Glomerular endothelial cell (primary cell): ENCODE results near the gene C16orf78. TPM values are rescaled to one million over a fixed set of nuclear protein-coding genes. Genes with fewer than 3 reads are reported as not detected.

Experiments
- DNase-seq: peaks from one replicate; pipeline ENCODE4 v3.0.0-alpha.2; 2011; ENCODE audit warnings: low read depth, low spot score; ENCODE audit errors: extremely low read depth
- total RNA-seq: library from RNA; depleted of rRNA; stranded (reverse); fragments of >200 nt; gene quantifications from 2 replicates; pipeline ENCODE4 v1.2.3, GENCODE V29; 2015

Gene C16orf78
- total RNA-seq, 1 donor from 2014 or later: not detected

DNA sequence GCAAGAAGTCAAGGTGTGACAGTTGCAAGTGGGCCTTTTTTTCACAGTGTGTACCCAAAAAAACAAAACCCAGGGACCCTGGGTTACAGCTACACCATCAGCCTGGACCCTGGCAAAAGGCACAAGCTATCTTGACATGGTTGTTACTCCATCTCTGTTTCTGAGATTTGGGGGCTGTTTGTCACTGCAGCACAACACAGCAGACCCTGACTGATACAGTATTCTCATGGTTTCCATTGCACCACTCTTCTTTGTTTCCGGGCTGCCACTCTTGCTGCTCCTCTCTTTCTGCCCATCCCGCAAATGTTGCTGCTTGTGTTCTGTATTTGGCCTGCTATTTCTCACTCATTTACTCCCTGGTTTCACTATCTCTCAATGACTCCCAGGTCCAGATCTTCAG lies 55.2 kb downstream of the C16orf78 start:
- no peak for DNase-seq

DNA sequence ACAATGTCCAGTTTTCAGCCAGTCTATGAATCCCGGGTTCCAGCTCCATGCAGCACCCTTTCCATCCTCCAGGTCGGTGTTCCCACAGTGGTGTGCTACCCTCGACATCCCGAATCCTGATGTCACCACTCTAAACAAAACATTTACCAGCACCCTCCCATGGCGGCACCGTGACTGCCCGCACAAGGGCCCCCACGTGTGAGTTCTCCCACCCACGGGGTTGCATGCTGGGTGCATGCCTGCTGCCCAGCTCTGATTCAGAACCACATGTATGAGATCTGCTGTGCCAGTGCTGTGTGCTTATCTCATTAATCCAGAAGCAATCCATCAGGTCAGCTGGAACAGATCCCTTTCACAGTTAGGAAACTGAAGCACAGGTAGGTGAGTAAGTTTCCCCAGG lies 57.4 kb downstream of the C16orf78 start:
- no peak for DNase-seq

DNA sequence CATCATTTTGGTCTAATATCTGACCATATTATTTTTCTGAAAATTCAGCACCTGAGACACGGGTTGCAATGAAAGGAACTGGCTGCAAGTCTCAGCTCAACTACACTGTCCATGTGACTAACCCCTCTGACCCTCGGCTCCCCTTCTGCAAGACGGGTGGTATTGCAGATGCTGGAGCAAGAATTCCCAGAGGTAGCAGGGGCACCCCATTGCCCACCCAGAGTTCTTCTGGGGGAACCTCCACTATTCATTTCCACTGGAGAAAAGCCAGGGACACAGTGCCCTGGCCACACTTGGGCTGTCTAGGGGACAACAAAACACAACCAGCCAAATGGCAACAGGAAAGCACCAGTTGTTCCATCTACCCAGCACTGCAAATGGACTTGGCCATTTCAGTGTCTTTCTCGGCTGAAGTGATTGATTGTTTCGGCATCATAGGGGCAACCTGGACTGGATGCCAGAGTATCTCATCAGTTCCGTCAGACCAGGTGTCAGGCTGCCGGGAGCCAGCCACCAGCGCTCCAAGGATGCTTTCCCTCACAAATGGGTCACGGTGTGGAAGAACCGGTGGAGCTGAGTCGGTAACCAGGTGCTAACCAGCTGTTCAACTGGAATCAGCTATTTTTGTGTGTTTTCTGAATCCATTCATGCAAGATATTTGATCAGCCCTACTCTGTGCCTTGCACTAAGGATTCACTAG lies 58.1 kb downstream of the C16orf78 start:
- no peak for DNase-seq

GRCh38 chr16:49434733-49435132 lies 61.1 kb downstream of the C16orf78 start:
- DNase-seq: no peak

DNA sequence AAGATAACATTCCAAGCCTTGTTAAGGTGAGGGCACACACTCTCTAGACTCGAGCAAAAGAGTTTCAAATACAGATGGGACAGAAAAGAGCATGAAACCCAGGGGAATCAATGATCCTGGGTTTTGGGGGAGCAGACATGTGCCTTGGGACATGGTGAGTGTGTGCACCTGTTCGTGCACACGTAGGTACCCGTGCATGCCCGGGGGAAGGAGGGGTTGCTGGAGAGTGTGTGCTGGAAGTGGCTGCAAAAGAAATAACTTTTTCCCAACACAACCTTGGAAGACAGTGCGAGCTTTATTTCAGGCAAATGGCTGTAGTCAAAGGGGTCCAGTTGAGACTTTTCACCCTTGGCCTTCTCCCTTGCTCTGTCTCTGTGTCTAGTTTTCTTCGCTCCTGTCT lies 62.6 kb downstream of the C16orf78 start:
- no peak for DNase-seq

- no peak for DNase-seq
These were observed 63.7 kb downstream of the C16orf78 start for GRCh38 chr16:49437344-49437743.

- DNase-seq: no peak
These were observed 65.4 kb downstream of the C16orf78 start for GRCh38 chr16:49439050-49439449.

- no peak for DNase-seq
These were observed 66.1 kb downstream of the C16orf78 start for GRCh38 chr16:49439676-49440075.

- DNase-seq: no peak
These were observed 66.8 kb downstream of the C16orf78 start for GRCh38 chr16:49440156-49441065.

GRCh38 chr16:49441366-49441780 lies 67.8 kb downstream of the C16orf78 start:
- no peak for DNase-seq

GRCh38 chr16:49442805-49443204 lies 69.2 kb downstream of the C16orf78 start:
- no peak for DNase-seq

DNA sequence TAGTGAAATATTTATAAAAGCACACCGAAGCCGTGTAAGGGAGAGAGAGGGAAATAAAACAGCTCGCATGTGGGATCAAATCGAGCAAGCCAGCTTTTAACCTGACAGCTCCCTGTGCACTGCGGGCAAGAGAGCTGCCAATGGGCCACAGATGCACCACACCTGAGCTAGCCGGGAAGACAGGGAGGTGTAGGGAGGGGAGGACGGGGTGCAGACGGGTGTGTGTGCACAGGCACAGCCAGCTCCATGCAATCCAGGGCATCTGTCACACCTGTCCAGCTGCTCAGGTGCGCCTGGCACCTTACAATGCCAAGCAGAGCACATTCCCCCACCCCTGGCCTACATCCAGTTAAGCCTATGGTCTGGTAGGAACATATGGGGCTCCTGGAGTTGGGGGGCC lies 70.0 kb downstream of the C16orf78 start:
- DNase-seq: no peak

- no peak for DNase-seq
These were observed 73.2 kb downstream of the C16orf78 start for GRCh38 chr16:49446805-49447204.

Other genes starting within 250 kb of the C16orf78 start
- 0.23 TPM in 1 of 2 replicates, not detected in the other for gene CBLN1, start 92.0 kb upstream of the C16orf78 start, total RNA-seq